ENCODE data around the gene DHRS12. TPM values are rescaled to one million over a fixed set of nuclear protein-coding genes. Genes with fewer than 3 reads are reported as not detected.
A peak's percentile ranks its signal among the peaks of the same experiment; 100 is the strongest.

The DHRS12 gene
- total RNA-seq, 1 donor from 2014 or later: 10.3 TPM

GRCh38 chr13:51784097-51784496 is 19.9 kb downstream of the DHRS12 start:
- no peak overlapping the region for H3K4me3 ChIP-seq
- H3K4me1 ChIP-seq: peaks cover 35% of the 10 kb centered on the region
- DNase-seq: no peak
- H3K36me3 ChIP-seq: no peaks in the 10 kb centered on the region
- H3K27me3 ChIP-seq (ENCODE audit: low read depth): no peaks in the 10 kb centered on the region
- intact Hi-C loops (cut with micrococcal nuclease): no loop called here
- no peak overlapping the region for H3K27ac ChIP-seq (replicated peaks)
- no peaks in the 10 kb centered on the region for H3K9me3 ChIP-seq (replicated peaks)
- TF ChIP-seq, protein P1, sequence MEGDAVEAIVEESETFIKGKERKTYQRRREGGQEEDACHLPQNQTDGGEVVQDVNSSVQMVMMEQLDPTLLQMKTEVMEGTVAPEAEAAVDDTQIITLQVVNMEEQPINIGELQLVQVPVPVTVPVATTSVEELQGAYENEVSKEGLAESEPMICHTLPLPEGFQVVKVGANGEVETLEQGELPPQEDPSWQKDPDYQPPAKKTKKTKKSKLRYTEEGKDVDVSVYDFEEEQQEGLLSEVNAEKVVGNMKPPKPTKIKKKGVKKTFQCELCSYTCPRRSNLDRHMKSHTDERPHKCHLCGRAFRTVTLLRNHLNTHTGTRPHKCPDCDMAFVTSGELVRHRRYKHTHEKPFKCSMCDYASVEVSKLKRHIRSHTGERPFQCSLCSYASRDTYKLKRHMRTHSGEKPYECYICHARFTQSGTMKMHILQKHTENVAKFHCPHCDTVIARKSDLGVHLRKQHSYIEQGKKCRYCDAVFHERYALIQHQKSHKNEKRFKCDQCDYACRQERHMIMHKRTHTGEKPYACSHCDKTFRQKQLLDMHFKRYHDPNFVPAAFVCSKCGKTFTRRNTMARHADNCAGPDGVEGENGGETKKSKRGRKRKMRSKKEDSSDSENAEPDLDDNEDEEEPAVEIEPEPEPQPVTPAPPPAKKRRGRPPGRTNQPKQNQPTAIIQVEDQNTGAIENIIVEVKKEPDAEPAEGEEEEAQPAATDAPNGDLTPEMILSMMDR (IDR thresholded peaks at IDR 0.05; ENCODE audit: borderline replicate concordance): no peak

GRCh38 chr13:51783428-51784094 is 20.4 kb downstream of the DHRS12 start:
- intact Hi-C loops (cut with micrococcal nuclease): no loop called here
- TF ChIP-seq, protein P1 (IDR thresholded peaks at IDR 0.05; ENCODE audit: borderline replicate concordance): no peak
- H3K9me3 ChIP-seq (replicated peaks): no peaks in the 10 kb centered on the region
- no peak overlapping the region for H3K27ac ChIP-seq (replicated peaks)
- no peaks in the 10 kb centered on the region for H3K27me3 ChIP-seq (ENCODE audit: low read depth)
- peaks cover 31% of the 10 kb centered on the region for H3K4me1 ChIP-seq
- no peaks in the 10 kb centered on the region for H3K36me3 ChIP-seq
- no peak for DNase-seq
- H3K4me3 ChIP-seq: no peak overlapping the region

DNA sequence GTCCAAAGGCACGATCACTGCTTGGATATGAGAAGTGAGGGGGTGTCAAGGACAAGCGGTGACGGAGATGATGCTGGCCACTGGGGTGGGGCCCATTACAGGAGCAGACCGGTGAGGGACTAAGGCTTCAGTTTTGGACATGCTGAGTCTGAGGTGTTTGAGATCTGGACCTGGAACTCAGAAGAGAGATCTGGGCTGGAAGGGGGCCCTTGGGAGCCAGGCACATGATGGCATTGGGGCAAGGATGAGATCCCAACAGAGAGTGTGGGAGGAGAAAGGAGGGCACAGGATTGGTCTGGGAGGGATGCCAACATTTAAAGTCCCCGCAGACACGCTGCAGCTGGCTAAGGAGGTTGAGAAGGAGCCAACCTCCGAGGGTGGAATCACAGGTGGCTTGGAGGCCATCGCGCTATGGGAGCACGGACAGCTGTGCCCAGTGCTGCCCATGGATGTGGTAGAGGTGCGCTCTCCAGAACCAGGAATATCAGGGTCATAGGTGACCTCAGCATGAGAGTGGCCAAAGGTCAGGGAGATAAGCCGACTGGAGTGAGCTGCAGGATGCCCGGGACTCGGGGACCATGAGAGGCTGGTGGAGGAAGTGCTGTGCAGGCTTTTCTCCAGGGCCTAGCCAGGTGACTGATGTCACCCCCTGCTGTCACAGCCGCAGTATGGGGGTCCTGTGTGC is 21.8 kb downstream of the DHRS12 start:
- Histone ChIP-seq H3K27ac (replicated peaks) (no peak overlapping the region), H3K4me3 (no peak overlapping the region), H3K36me3 (no peaks in the 10 kb centered on the region), H3K27me3 (ENCODE audit: low read depth) (no peaks in the 10 kb centered on the region), H3K9me3 (replicated peaks) (no peaks in the 10 kb centered on the region), H3K4me1 (peaks cover 29% of the 10 kb centered on the region)
- TF ChIP-seq, protein P1 (IDR thresholded peaks at IDR 0.05; ENCODE audit: borderline replicate concordance): no peak
- DNase-seq: no peak
- intact Hi-C loops (cut with micrococcal nuclease): no loop called here

GRCh38 chr13:51781246-51782022 is 22.5 kb downstream of the DHRS12 start:
- no peaks in the 10 kb centered on the region for H3K36me3 ChIP-seq
- no peak for DNase-seq

GRCh38 chr13:51780099-51780498 is 23.9 kb downstream of the DHRS12 start:
- DNase-seq: no peak
- intact Hi-C loops (cut with micrococcal nuclease): no loop called here
- Histone ChIP-seq H3K9me3 (replicated peaks) (no peaks in the 10 kb centered on the region), H3K27me3 (ENCODE audit: low read depth) (no peaks in the 10 kb centered on the region), H3K4me3 (no peak overlapping the region), H3K36me3 (no peaks in the 10 kb centered on the region), H3K27ac (replicated peaks) (no peak overlapping the region), H3K4me1 (peaks cover 9% of the 10 kb centered on the region)
- TF ChIP-seq, protein P1 (IDR thresholded peaks at IDR 0.05; ENCODE audit: borderline replicate concordance): no peak

More at GRCh38 chr13:51781246-51782022, 22.5 kb downstream of the DHRS12 start:
- Histone ChIP-seq H3K27ac (replicated peaks) (no peak overlapping the region), H3K4me1 (peaks cover 21% of the 10 kb centered on the region), H3K9me3 (replicated peaks) (no peaks in the 10 kb centered on the region), H3K27me3 (ENCODE audit: low read depth) (no peaks in the 10 kb centered on the region), H3K4me3 (no peak overlapping the region)
- intact Hi-C loops (cut with micrococcal nuclease): no loop called here
- TF ChIP-seq, protein P1 (IDR thresholded peaks at IDR 0.05; ENCODE audit: borderline replicate concordance): peak; percentile 41
